GM18511 (cell line): Measurements from ENCODE around the gene MOV10.
"Not testable (repeated sequence)": the region's sequence is repeated elsewhere in the genome, so short reads cannot be mapped to it uniquely, and the experiment has no call there.

Experiments
- ATAC-seq: cut with Tn5 transposase; IDR thresholded peaks from one replicate; pipeline ENCODE4 v1.9.1; 2021; ENCODE audit warnings: mild to moderate bottlenecking, moderate library complexity; ENCODE audit not compliant: unreplicated experiment

MOV10 gene

GRCh38 chr1:112729011-112729410, 54.6 kb downstream of the MOV10 start:
- ATAC-seq, result not testable (repeated sequence)

GRCh38 chr1:112729909-112730308, 55.5 kb downstream of the MOV10 start:
- ATAC-seq, result no peak

GRCh38 chr1:112731451-112731850, 57.0 kb downstream of the MOV10 start:
- no peak for ATAC-seq

GRCh38 chr1:112735752-112736151, 61.3 kb downstream of the MOV10 start:
- ATAC-seq, result no peak

GRCh38 chr1:112737573-112737972, 63.1 kb downstream of the MOV10 start:
- ATAC-seq, result no peak

GRCh38 chr1:112743174-112744008, 68.9 kb downstream of the MOV10 start:
- ATAC-seq, result no peak

- no peak for ATAC-seq
Observed at GRCh38 chr1:112744009-112744578, 69.6 kb downstream of the MOV10 start.

DNA sequence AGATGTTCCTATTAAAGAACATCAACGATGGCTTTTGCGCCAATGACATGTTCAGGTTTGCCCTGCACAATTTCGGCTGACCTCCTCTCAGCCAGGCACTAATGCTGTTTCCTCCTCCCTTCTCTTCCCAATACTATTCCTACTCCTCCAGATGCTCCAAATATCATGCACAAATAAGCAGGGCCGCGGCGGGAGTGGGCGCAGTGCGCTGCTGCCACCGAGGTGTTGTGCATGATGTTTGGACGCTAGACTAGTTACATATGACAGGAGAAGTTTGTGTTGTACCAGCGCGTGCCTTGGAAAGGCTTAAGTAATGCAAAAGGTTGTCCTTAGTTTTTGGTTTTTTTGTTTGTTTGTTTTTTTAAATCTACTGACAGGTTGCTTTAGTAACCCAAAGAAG, 73.9 kb downstream of the MOV10 start:
- no peak for ATAC-seq
